ENCODE measurements around the gene CTDSPL.

DNA sequence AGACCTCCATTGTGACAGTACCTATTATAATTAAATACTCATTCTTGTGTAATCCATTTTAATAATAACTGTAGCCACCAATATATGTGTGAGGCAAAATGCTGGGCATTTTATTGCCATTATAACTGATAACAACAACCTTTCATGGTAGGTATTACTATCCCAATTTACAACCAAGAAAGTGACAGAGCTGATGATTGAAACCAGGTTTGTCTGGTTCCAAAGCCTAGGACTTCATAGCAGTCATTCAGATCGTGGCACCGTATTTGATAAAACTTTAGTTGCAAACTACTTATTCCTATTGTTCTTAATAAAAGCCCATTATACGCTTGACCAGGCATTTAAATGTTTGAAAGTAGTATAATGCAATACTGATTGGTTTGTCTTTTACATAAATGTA is 102.5 kb downstream of the CTDSPL start:
- TF ChIP-seq, protein P1, sequence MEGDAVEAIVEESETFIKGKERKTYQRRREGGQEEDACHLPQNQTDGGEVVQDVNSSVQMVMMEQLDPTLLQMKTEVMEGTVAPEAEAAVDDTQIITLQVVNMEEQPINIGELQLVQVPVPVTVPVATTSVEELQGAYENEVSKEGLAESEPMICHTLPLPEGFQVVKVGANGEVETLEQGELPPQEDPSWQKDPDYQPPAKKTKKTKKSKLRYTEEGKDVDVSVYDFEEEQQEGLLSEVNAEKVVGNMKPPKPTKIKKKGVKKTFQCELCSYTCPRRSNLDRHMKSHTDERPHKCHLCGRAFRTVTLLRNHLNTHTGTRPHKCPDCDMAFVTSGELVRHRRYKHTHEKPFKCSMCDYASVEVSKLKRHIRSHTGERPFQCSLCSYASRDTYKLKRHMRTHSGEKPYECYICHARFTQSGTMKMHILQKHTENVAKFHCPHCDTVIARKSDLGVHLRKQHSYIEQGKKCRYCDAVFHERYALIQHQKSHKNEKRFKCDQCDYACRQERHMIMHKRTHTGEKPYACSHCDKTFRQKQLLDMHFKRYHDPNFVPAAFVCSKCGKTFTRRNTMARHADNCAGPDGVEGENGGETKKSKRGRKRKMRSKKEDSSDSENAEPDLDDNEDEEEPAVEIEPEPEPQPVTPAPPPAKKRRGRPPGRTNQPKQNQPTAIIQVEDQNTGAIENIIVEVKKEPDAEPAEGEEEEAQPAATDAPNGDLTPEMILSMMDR (IDR thresholded peaks at IDR 0.05; ENCODE audit: borderline replicate concordance, extremely low read depth, low read length, poor library complexity, severe bottlenecking) = no peak
- TF ChIP-seq EZH2 (IDR thresholded peaks at IDR 0.05; ENCODE audit: borderline replicate concordance, low read depth, low read length, severe bottlenecking) = no peak
